ENCODE measurements around the gene PPP2R5C. TPM values are rescaled to one million over a fixed set of nuclear protein-coding genes. Genes with fewer than 3 reads are reported as not detected.
A peak's percentile ranks its signal among the peaks of the same experiment; 100 is the strongest.

PPP2R5C gene
- total RNA-seq, 1 experiment from 2014 or later, result 89.9 TPM

DNA sequence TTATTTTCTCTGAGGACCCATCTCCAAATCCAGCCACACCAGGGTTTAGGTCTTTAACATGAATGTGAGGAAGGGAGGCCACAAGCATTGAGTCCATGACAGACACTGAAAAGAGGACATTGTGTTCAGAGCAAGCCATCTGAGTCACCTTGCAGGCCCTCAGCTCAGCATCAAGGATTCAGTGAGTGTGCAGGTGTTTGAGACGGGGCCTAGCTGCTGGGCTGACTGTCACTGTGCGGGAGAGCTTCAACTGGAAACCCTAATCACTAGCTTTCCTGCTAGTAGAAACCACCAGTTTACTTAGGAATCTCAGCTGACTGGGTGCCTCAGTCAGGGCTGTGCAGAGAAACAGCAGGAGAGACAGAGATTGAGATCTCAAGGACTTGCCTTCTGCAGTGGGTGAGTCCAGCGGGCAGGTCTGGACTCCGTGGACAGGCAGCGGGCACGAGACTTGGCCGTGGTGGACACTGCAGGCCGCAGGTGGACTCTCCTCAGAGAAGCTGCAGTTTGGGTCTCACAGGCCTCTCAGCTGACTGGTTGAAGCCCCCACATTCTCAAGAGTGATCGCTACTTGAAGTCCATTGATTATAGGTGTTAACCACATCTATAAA, 116.8 kb downstream of the PPP2R5C start:
- H3K4me1 Mint-ChIP-seq, result 0 out of 2 replicates have a peak, but pooled peaks cover 3% of the 10 kb centered on the region
- no peaks in the 10 kb centered on the region for H3K27me3 Mint-ChIP-seq (ENCODE audit: low read depth)
- peaks cover 3% of the 10 kb centered on the region; the same call in 1 of the 2 replicates for H3K36me3 Mint-ChIP-seq
- ATAC-seq (no peak), DNase-seq (ENCODE audit: low spot score) (no peak)
- ChIA-PET CTCF (no interaction called here), POLR2A (no interaction called here)
- 0 out of 2 replicates have a peak overlapping the region, but pooled peaks have one; percentile 13 for H3K27ac Mint-ChIP-seq
- H3K4me3 Mint-ChIP-seq, result no peak overlapping the region
- H3K9me3 Mint-ChIP-seq, result no peaks in the 10 kb centered on the region
- TF ChIP-seq TEAD1 (CRISPR knock-in tag; IDR thresholded peaks at IDR 0.05) (no peak), ZNF416 (CRISPR knock-in tag; IDR thresholded peaks at IDR 0.05) (no peak), EMX1 (CRISPR knock-in tag; IDR thresholded peaks at IDR 0.05) (no peak), SOX15 (CRISPR knock-in tag; IDR thresholded peaks at IDR 0.05) (no peak), GABPB1 (CRISPR knock-in tag; IDR thresholded peaks at IDR 0.05) (no peak), ZNF121 (CRISPR knock-in tag; IDR thresholded peaks at IDR 0.05) (no peak)
- TF ChIP-seq, protein P1, sequence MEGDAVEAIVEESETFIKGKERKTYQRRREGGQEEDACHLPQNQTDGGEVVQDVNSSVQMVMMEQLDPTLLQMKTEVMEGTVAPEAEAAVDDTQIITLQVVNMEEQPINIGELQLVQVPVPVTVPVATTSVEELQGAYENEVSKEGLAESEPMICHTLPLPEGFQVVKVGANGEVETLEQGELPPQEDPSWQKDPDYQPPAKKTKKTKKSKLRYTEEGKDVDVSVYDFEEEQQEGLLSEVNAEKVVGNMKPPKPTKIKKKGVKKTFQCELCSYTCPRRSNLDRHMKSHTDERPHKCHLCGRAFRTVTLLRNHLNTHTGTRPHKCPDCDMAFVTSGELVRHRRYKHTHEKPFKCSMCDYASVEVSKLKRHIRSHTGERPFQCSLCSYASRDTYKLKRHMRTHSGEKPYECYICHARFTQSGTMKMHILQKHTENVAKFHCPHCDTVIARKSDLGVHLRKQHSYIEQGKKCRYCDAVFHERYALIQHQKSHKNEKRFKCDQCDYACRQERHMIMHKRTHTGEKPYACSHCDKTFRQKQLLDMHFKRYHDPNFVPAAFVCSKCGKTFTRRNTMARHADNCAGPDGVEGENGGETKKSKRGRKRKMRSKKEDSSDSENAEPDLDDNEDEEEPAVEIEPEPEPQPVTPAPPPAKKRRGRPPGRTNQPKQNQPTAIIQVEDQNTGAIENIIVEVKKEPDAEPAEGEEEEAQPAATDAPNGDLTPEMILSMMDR (IDR thresholded peaks at IDR 0.05), result no peak
- TF ChIP-seq, protein P2, sequence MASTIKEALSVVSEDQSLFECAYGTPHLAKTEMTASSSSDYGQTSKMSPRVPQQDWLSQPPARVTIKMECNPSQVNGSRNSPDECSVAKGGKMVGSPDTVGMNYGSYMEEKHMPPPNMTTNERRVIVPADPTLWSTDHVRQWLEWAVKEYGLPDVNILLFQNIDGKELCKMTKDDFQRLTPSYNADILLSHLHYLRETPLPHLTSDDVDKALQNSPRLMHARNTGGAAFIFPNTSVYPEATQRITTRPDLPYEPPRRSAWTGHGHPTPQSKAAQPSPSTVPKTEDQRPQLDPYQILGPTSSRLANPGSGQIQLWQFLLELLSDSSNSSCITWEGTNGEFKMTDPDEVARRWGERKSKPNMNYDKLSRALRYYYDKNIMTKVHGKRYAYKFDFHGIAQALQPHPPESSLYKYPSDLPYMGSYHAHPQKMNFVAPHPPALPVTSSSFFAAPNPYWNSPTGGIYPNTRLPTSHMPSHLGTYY (CRISPR knock-in tag; IDR thresholded peaks at IDR 0.05), result no peak
- TF ChIP-seq, protein P3, sequence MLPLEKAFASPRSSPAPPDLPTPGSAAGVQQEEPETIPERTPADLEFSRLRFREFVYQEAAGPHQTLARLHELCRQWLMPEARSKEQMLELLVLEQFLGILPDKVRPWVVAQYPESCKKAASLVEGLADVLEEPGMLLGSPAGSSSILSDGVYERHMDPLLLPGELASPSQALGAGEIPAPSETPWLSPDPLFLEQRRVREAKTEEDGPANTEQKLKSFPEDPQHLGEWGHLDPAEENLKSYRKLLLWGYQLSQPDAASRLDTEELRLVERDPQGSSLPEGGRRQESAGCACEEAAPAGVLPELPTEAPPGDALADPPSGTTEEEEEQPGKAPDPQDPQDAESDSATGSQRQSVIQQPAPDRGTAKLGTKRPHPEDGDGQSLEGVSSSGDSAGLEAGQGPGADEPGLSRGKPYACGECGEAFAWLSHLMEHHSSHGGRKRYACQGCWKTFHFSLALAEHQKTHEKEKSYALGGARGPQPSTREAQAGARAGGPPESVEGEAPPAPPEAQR (CRISPR knock-in tag; IDR thresholded peaks at IDR 0.05), result no peak
- TF ChIP-seq, protein P4, sequence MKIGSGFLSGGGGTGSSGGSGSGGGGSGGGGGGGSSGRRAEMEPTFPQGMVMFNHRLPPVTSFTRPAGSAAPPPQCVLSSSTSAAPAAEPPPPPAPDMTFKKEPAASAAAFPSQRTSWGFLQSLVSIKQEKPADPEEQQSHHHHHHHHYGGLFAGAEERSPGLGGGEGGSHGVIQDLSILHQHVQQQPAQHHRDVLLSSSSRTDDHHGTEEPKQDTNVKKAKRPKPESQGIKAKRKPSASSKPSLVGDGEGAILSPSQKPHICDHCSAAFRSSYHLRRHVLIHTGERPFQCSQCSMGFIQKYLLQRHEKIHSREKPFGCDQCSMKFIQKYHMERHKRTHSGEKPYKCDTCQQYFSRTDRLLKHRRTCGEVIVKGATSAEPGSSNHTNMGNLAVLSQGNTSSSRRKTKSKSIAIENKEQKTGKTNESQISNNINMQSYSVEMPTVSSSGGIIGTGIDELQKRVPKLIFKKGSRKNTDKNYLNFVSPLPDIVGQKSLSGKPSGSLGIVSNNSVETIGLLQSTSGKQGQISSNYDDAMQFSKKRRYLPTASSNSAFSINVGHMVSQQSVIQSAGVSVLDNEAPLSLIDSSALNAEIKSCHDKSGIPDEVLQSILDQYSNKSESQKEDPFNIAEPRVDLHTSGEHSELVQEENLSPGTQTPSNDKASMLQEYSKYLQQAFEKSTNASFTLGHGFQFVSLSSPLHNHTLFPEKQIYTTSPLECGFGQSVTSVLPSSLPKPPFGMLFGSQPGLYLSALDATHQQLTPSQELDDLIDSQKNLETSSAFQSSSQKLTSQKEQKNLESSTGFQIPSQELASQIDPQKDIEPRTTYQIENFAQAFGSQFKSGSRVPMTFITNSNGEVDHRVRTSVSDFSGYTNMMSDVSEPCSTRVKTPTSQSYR (CRISPR knock-in tag; IDR thresholded peaks at IDR 0.05), result no peak
- TF ChIP-seq, protein P5, sequence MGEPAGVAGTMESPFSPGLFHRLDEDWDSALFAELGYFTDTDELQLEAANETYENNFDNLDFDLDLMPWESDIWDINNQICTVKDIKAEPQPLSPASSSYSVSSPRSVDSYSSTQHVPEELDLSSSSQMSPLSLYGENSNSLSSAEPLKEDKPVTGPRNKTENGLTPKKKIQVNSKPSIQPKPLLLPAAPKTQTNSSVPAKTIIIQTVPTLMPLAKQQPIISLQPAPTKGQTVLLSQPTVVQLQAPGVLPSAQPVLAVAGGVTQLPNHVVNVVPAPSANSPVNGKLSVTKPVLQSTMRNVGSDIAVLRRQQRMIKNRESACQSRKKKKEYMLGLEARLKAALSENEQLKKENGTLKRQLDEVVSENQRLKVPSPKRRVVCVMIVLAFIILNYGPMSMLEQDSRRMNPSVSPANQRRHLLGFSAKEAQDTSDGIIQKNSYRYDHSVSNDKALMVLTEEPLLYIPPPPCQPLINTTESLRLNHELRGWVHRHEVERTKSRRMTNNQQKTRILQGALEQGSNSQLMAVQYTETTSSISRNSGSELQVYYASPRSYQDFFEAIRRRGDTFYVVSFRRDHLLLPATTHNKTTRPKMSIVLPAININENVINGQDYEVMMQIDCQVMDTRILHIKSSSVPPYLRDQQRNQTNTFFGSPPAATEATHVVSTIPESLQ (CRISPR knock-in tag; IDR thresholded peaks at IDR 0.05), result no peak

DNA sequence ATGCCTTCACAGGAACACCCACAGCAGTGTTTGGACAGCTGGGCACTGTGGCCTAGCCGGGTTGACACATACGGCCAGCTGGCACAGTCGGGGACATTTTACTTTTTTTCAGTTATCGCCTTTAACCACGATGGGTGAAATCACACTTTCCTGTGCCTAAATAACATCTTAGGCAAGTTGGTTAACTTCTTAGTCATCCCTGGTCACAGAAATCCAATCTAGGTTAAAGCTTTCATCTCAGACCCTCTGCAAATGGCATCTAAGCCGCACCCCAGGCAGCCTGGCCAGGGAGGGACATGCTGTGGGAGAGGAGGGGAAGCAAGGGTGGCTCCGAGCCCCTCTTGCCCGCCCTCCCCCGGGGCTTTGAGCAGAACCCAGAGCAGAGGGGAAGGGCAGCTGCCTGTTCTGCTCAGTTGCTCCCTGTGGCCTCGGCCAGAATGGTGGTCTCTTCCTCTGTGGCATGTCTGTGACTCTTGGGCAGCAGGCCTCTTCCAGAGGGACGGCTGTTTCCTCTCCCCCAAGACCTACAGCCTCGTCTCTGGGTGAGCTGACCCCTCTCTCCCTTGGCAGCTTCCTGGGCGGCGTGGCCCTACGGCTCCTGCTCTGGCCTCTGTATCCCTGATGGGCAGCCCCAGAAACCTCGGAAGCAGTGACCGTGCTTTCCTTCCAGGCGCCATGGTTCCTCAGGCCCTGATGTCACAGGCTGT, 117.5 kb downstream of the PPP2R5C start:
- 0 out of 2 replicates have a peak, but pooled peaks cover 3% of the 10 kb centered on the region for H3K4me1 Mint-ChIP-seq
- peaks cover 7% of the 10 kb centered on the region for H3K36me3 Mint-ChIP-seq
- CTCF ChIA-PET, result no interaction called here
- POLR2A ChIA-PET, result no interaction called here
- no peaks in the 10 kb centered on the region for H3K27me3 Mint-ChIP-seq (ENCODE audit: low read depth)
- ATAC-seq, result no peak
- H3K27ac Mint-ChIP-seq, result no peak overlapping the region
- H3K4me3 Mint-ChIP-seq, result no peak overlapping the region
- H3K9me3 Mint-ChIP-seq, result no peaks in the 10 kb centered on the region
- no peak for DNase-seq (ENCODE audit: low spot score)
- TF ChIP-seq, protein P6, sequence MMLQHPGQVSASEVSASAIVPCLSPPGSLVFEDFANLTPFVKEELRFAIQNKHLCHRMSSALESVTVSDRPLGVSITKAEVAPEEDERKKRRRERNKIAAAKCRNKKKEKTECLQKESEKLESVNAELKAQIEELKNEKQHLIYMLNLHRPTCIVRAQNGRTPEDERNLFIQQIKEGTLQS (CRISPR knock-in tag; conservative IDR thresholded peaks at IDR 0.05), result no peak
- TF ChIP-seq ZNF396 (CRISPR knock-in tag; IDR thresholded peaks at IDR 0.05; ENCODE audit: borderline replicate concordance) (no peak), NR1H2 (CRISPR knock-in tag; IDR thresholded peaks at IDR 0.05) (no peak), CREM (CRISPR knock-in tag; IDR thresholded peaks at IDR 0.05) (no peak), FOXJ3 (CRISPR knock-in tag; IDR thresholded peaks at IDR 0.05; ENCODE audit: borderline replicate concordance) (no peak)
- TF ChIP-seq, protein P7, sequence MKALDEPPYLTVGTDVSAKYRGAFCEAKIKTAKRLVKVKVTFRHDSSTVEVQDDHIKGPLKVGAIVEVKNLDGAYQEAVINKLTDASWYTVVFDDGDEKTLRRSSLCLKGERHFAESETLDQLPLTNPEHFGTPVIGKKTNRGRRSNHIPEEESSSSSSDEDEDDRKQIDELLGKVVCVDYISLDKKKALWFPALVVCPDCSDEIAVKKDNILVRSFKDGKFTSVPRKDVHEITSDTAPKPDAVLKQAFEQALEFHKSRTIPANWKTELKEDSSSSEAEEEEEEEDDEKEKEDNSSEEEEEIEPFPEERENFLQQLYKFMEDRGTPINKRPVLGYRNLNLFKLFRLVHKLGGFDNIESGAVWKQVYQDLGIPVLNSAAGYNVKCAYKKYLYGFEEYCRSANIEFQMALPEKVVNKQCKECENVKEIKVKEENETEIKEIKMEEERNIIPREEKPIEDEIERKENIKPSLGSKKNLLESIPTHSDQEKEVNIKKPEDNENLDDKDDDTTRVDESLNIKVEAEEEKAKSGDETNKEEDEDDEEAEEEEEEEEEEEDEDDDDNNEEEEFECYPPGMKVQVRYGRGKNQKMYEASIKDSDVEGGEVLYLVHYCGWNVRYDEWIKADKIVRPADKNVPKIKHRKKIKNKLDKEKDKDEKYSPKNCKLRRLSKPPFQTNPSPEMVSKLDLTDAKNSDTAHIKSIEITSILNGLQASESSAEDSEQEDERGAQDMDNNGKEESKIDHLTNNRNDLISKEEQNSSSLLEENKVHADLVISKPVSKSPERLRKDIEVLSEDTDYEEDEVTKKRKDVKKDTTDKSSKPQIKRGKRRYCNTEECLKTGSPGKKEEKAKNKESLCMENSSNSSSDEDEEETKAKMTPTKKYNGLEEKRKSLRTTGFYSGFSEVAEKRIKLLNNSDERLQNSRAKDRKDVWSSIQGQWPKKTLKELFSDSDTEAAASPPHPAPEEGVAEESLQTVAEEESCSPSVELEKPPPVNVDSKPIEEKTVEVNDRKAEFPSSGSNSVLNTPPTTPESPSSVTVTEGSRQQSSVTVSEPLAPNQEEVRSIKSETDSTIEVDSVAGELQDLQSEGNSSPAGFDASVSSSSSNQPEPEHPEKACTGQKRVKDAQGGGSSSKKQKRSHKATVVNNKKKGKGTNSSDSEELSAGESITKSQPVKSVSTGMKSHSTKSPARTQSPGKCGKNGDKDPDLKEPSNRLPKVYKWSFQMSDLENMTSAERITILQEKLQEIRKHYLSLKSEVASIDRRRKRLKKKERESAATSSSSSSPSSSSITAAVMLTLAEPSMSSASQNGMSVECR (CRISPR knock-in tag; IDR thresholded peaks at IDR 0.05; ENCODE audit: borderline replicate concordance), result no peak
- TF ChIP-seq, protein P8, sequence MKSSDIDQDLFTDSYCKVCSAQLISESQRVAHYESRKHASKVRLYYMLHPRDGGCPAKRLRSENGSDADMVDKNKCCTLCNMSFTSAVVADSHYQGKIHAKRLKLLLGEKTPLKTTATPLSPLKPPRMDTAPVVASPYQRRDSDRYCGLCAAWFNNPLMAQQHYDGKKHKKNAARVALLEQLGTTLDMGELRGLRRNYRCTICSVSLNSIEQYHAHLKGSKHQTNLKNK (CRISPR knock-in tag; IDR thresholded peaks at IDR 0.05), result no peak

Data from WTC11 (cell line).